ENCODE results near the gene TNFSF13B. TPM values are rescaled to one million over a fixed set of nuclear protein-coding genes. Genes with fewer than 3 reads are reported as not detected.
"Not testable (repeated sequence)": the region's sequence is repeated elsewhere in the genome, so short reads cannot be mapped to it uniquely, and the experiment has no call there.

TNFSF13B gene
- total RNA-seq, 4 donors from 2014 or later = 0.38 to 2.5 (median 0.69) TPM

DNA sequence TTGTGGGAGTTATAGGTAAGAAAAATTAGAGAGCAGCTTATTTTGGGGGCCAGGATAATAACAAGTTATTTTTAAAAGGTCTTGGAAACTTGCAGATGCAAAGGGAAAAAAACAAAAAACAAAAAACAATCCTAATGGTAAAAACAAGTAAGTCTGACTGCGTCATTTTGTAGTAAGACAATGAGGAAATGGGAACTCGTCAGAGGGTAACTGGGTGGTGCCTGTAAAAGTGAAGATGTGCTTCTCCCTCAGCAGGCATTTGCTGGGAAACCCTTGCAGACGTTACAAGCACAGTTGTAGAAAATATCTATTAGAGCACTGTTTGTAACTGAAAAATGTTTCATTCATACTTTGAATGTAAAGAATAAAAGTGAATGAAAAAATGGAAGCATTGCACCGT lies 2.2 kb upstream of the TNFSF13B start:
- H3K4me3 ChIP-seq (ENCODE audit: low read depth, poor library complexity, severe bottlenecking) = no peak overlapping the region
- no peak for TF ChIP-seq POLR2A (IDR thresholded peaks at IDR 0.05)
- TF ChIP-seq, protein P1, sequence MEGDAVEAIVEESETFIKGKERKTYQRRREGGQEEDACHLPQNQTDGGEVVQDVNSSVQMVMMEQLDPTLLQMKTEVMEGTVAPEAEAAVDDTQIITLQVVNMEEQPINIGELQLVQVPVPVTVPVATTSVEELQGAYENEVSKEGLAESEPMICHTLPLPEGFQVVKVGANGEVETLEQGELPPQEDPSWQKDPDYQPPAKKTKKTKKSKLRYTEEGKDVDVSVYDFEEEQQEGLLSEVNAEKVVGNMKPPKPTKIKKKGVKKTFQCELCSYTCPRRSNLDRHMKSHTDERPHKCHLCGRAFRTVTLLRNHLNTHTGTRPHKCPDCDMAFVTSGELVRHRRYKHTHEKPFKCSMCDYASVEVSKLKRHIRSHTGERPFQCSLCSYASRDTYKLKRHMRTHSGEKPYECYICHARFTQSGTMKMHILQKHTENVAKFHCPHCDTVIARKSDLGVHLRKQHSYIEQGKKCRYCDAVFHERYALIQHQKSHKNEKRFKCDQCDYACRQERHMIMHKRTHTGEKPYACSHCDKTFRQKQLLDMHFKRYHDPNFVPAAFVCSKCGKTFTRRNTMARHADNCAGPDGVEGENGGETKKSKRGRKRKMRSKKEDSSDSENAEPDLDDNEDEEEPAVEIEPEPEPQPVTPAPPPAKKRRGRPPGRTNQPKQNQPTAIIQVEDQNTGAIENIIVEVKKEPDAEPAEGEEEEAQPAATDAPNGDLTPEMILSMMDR (IDR thresholded peaks at IDR 0.05) = no peak
- intact Hi-C loops (cut with DNase I; ENCODE audit: low total_unique reads) = no loop called here
- no peak for DNase-seq (ENCODE audit: low spot score in 2 of 2)
- WGBS, 2 donors = 78 to 83% methylated on average over 4 of the region's 4 CpGs

DNA sequence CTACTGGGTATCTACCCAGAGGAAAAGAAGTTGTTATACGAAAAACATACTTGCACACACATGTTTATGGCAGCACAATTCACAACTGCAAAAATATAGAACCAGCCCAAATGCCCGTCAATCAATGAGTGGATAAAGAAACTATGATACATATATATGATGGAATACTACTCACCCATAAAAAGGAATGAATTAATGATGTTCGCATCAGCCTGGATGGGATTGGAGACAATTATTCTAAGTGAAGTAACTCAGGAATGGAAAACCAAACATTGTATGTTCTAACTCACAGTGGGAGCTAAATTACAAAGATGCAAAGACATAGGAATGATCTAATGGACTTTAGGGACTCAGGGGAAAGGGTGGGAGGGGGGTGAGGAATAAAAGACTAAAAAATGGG lies 1.7 kb upstream of the TNFSF13B start:
- DNase-seq (ENCODE audit: low spot score in 2 of 2); H3K4me3 ChIP-seq (ENCODE audit: low read depth, poor library complexity, severe bottlenecking); intact Hi-C loops (cut with DNase I; ENCODE audit: low total_unique reads): not testable (repeated sequence)
- WGBS, 2 donors = 96 to 97% methylated on average over 3 of the region's 3 CpGs

DNA sequence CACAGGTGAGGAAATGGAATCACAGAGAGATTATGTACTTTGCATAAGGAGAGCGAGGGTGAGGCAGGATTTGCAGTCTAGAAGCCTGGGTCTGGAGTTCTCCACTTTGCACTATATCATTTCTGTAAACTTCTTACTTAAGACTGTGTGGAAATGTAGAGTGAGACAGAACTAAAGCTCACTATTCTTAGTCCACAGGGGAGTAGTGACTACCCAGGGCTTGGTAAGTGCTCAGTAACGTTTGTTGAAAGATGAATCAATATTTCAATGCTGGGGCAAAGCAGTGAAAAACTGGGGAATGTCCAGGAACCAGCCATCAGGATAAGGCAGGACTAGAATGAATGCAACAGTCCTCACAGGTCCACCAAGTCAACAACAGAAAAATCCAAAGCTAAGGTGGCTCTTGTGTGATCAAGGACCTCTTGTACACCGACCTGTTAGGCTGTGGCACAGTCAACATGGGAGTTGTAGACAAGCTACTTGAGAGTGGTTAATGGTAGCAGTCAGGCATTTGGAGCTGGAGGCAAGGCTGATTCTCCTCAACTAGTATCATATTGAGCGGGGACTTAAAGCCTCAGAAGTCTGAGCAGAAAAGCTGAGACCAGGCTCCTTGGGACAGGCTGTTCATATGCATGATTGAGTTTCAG lies 929 bp upstream of the TNFSF13B start:
- no peak overlapping the region for H3K4me3 ChIP-seq (ENCODE audit: low read depth, poor library complexity, severe bottlenecking)
- no peak for DNase-seq (ENCODE audit: low spot score in 2 of 2)
- TF ChIP-seq, protein P1 (IDR thresholded peaks at IDR 0.05) = no peak
- no peak for TF ChIP-seq POLR2A (IDR thresholded peaks at IDR 0.05)
- intact Hi-C loops (cut with DNase I; ENCODE audit: low total_unique reads) = no loop called here
- 75 to 78% methylated on average over 4 of the region's 4 CpGs for WGBS, 2 donors

DNA sequence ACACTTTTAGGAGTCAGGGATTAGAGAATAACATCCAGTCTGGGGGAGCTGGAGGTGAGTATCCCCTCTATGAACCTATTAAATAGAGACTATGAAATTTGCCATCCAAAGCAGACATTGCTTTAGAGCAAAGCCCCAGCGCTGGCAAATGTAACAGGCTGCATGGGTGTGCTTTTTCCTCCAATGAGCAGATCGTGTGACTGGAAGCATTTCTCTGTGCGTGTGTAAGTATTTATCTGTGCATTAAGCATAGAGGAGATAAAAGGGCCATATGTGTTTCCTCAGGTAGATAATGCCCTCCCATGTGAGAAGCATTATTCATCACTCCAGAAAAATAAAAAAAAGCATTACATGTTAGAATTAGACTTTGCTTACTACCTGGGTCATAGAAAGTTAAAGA lies 924 bp downstream of the TNFSF13B start:
- no peak for DNase-seq (ENCODE audit: low spot score in 2 of 2)

DNA sequence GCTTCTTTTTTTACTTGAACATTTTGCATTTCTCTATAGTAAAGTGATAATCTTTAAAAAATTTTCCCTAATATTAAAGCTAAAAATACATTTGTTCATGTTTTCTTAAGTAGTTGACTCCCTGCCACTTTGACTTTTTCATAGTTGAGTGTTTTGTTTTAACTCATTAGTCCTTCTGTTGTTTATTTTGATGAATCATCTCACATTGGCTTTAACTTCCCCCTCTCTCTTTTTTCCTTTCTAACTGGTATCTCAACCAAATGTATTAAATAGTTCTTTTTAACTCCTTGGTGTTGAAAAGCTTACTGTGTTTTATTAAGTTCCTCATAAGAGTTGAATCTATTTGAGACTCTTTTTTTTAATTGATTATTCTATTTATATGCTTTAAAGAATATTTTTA lies 2.8 kb downstream of the TNFSF13B start:
- no peak overlapping the region for H3K4me3 ChIP-seq (ENCODE audit: low read depth, poor library complexity, severe bottlenecking)
- TF ChIP-seq, protein P1 (IDR thresholded peaks at IDR 0.05) = no peak
- no peak for TF ChIP-seq POLR2A (IDR thresholded peaks at IDR 0.05)
- no peak for DNase-seq (ENCODE audit: low spot score in 2 of 2)
- intact Hi-C loops (cut with DNase I; ENCODE audit: low total_unique reads) = no loop called here

More for the DNA sequence above, 924 bp downstream of the TNFSF13B start:
- WGBS, 2 donors = 49 to 55% methylated on average over 3 of the region's 3 CpGs
- intact Hi-C loops (cut with DNase I; ENCODE audit: low total_unique reads) = no loop called here
- TF ChIP-seq, protein P1 (IDR thresholded peaks at IDR 0.05) = no peak
- no peak for TF ChIP-seq POLR2A (IDR thresholded peaks at IDR 0.05)
- H3K4me3 ChIP-seq (ENCODE audit: low read depth, poor library complexity, severe bottlenecking) = no peak overlapping the region

DNA sequence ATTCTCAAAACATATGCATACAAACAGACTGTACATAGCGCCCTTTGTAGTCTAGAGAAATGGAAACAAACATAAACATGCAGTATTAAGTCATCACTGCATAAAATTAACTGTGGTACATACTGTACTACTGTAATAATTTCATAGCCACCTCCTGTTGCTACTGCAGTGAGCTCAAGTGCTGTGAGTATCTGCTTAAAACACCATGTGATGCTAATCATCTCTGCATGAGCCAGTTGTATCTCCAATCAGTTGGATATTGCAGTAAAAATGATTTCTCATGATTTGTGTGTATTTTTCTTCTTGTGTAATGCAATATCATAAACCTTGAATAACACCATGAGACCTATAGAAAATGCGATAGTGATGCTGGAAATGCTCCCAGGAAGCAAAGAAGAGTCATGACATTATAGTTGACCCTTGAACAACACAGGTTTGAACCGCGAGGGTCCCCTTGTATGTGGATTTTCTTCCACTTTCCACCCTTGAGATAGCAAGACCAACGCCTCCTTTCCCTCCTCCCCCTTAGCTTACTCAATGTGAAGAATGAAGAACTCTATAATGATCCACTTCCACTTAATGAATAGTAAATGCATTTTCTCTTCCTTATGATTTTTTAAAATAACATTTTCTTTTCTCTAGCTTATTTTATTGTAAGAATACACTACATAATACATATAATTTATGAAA lies 4.1 kb downstream of the TNFSF13B start:
- 86 to 95% methylated on average over 5 of the region's 5 CpGs for whole genome bisulfite sequencing, 2 donors
- no peak for DNase-seq (ENCODE audit: low spot score in 2 of 2)
- no peak overlapping the region for H3K4me3 ChIP-seq (ENCODE audit: low read depth, poor library complexity, severe bottlenecking)
- TF ChIP-seq, protein P1 (IDR thresholded peaks at IDR 0.05) = no peak
- intact Hi-C loops (cut with DNase I; ENCODE audit: low total_unique reads) = no loop called here
